Karpas-422 (cell line): ENCODE data around the gene MLYCD. TPM values are rescaled to one million over a fixed set of nuclear protein-coding genes. Genes with fewer than 3 reads are reported as not detected.
"Not testable (repeated sequence)": the region's sequence is repeated elsewhere in the genome, so short reads cannot be mapped to it uniquely, and the experiment has no call there.

Experiments
- DNase-seq: peaks from one replicate; pipeline ENCODE4 v3.0.0-alpha.2; 2015
- H2AFZ ChIP-seq: fragments of 200-600 bp; sonication (generic); 2 replicates; pipeline ENCODE4 v1.6.1; 2014; ENCODE audit warnings: antibody characterized with exemption, low read length, mixed read lengths
- H3K27ac ChIP-seq: fragments of 200-600 bp; sonication (generic); 2 replicates; pipeline ENCODE4 v1.5.1; 2014; ENCODE audit warnings: mild to moderate bottlenecking, low read length, moderate library complexity
- H3K27me3 ChIP-seq: fragments of 200-600 bp; sonication (generic); 2 replicates; pipeline ENCODE4 v1.6.1; 2014; ENCODE audit warnings: low read length, mixed read lengths
- H3K36me3 ChIP-seq: fragments of 200-600 bp; sonication (generic); 2 replicates; pipeline ENCODE4 v1.6.1; 2014; ENCODE audit warnings: low read length, mixed read lengths; ENCODE audit not compliant: insufficient read depth
- H3K4me1 ChIP-seq: fragments of 200-600 bp; sonication (generic); 2 replicates; pipeline ENCODE4 v1.6.1; 2014; ENCODE audit warnings: mild to moderate bottlenecking, low read length, mixed read lengths
- H3K4me2 ChIP-seq: fragments of 200-600 bp; sonication (generic); 2 replicates; pipeline ENCODE4 v1.6.1; 2014; ENCODE audit warnings: low read length, low read depth, mild to moderate bottlenecking; ENCODE audit not compliant: poor library complexity, severe bottlenecking
- H3K4me3 ChIP-seq: fragments of 200-600 bp; sonication (generic); 2 replicates; pipeline ENCODE4 v1.5.1; 2014; ENCODE audit warnings: mild to moderate bottlenecking, antibody characterized with exemption, low read length, mixed read lengths
- H3K79me2 ChIP-seq: fragments of 200-600 bp; sonication (generic); 2 replicates; pipeline ENCODE4 v1.6.1; 2014; ENCODE audit warnings: mild to moderate bottlenecking, low read length, mixed read lengths
- H3K9ac ChIP-seq: fragments of 200-600 bp; sonication (generic); 2 replicates; pipeline ENCODE4 v1.6.0; 2014; ENCODE audit warnings: low read length
- H3K9me2 ChIP-seq: fragments of 200-600 bp; sonication (generic), shearing (Covaris generic); replicated peaks from 2 replicates; pipeline ENCODE4 v1.6.0; 2014; ENCODE audit warnings: mild to moderate bottlenecking, low read length, moderate library complexity; ENCODE audit not compliant: insufficient read depth
- H3K9me3 ChIP-seq: fragments of 300-700, 200-600 bp; sonication (generic); 2 replicates; pipeline ENCODE4 v1.6.1; 2014; ENCODE audit warnings: low read length, mixed read lengths
- H4K20me1 ChIP-seq: fragments of 200-600 bp; sonication (generic); 2 replicates; pipeline ENCODE4 v1.6.1; 2014; ENCODE audit warnings: mild to moderate bottlenecking, antibody characterized with exemption, low read length, low read depth; ENCODE audit not compliant: insufficient read depth
- total RNA-seq: library from RNA; depleted of rRNA; stranded (reverse); fragments of >200 nt; shearing (Covaris generic); gene quantifications from 2 replicates; pipeline ENCODE4 v1.2.3, GENCODE V29; 2014; ENCODE audit warnings: low replicate concordance

Gene MLYCD
- total RNA-seq, 1 experiment from 2014 or later: 4.7 TPM

DNA sequence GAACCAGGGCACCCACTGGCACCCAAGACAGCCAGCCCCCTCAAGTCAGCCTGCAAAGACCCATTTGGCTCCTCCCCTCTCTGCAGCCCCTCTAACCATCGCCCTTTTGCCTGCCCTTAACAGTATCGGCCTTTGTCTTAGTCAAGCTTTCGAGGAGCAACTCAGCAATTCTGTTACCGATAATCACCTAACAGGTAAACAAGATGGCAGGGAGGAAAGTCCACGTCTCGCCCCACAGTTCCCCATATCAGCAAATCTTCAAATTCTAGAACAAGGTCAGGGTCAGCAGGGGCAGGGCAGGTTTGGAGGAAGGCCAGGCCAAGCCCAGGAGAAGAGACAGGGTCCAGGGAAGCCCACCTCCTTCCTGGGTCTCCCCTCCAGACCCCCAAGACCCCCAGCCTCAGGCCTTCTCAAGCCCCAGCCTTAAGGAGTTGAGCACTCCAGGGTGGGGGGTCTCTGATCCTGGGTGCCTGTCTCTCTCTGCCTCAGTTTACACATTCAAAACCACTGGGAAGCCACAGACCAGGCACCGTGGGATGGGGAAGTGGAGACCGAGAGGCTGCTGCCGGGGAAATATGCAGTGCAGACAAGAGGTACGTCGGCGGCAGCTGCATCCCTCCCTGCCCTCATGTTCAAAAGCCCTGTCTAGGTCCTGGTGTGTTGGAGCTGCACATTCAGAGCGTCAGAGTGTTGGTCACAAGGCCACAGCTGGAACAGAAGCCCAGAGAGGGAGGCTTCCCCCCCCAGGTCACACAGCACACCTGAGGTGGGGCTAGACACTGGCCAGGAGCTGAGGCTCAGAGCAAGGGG is 50.2 kb downstream of the MLYCD start:
- Histone ChIP-seq H3K9me3 (no peaks in the 10 kb centered on the region), H3K36me3 (no peaks in the 10 kb centered on the region)
- DNase-seq: no peak

DNA sequence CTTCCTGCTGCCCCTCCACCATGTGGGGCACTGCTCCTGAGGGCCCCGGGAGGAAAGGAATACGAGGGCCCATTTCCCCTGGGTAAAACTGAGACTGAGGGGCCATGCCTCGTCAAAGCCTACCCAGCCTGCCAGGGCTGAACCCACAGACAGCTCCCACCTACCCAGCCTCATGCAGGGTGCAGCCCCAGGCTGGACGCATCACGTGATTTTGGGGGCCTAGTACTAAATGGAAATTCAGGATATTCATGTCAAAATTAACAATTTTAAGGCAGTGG is 50.7 kb downstream of the MLYCD start:
- no peak overlapping the region for H3K4me3 ChIP-seq
- H3K9me2 ChIP-seq: no peaks in the 10 kb centered on the region
- no peak overlapping the region for H3K9ac ChIP-seq
- no peak for DNase-seq
- peaks cover 10% of the 10 kb centered on the region for H3K4me1 ChIP-seq
- H3K79me2 ChIP-seq: no peaks in the 10 kb centered on the region
- no peaks in the 10 kb centered on the region for H3K9me3 ChIP-seq
- no peak overlapping the region for H2AFZ ChIP-seq
- H3K36me3 ChIP-seq: no peaks in the 10 kb centered on the region
- H3K27ac ChIP-seq: no peak overlapping the region
- no peak overlapping the region for H3K4me2 ChIP-seq
- no peaks in the 10 kb centered on the region for H3K27me3 ChIP-seq
- 0 out of 2 replicates have a peak, but pooled peaks cover 3% of the 10 kb centered on the region for H4K20me1 ChIP-seq

More for the DNA sequence above, 50.2 kb downstream of the MLYCD start:
- Histone ChIP-seq H3K9me2 (no peaks in the 10 kb centered on the region), H3K4me3 (no peak overlapping the region), H3K4me1 (peaks cover 10% of the 10 kb centered on the region), H3K27me3 (no peaks in the 10 kb centered on the region), H4K20me1 (no peaks in the 10 kb centered on the region), H3K4me2 (no peak overlapping the region), H3K27ac (no peak overlapping the region), H2AFZ (no peak overlapping the region), H3K9ac (no peak overlapping the region), H3K79me2 (no peaks in the 10 kb centered on the region)

DNA sequence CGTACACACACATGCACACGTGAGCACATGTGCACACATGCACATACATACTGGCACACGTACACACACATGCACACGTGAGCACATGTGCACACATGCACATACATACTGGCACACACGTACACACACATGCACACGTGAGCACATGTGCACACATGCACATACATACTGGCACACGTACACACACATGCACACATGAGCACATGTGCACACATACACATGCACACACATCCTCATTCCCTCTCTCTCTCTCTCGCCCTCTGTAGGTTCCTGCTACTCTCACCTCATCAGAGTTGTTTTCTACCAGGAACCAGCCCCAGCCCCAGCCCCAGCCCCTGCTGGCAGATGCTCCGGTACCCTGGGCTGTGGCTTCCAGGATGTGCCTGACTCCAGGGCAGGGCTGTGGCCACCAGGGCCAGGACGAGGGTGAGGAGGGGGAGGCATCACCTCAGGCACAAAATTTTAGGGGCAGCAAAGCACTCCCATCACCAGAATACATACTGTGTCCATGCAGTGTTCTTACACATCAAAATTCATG is 52.0 kb downstream of the MLYCD start:
- H3K36me3 ChIP-seq, H3K9me2 ChIP-seq, DNase-seq, H3K4me2 ChIP-seq, H4K20me1 ChIP-seq, H3K9me3 ChIP-seq, H3K4me3 ChIP-seq, H3K79me2 ChIP-seq, H3K9ac ChIP-seq, H3K27ac ChIP-seq, H2AFZ ChIP-seq, H3K27me3 ChIP-seq: not testable (repeated sequence)
- peaks cover 10% of the 10 kb centered on the region for H3K4me1 ChIP-seq

DNA sequence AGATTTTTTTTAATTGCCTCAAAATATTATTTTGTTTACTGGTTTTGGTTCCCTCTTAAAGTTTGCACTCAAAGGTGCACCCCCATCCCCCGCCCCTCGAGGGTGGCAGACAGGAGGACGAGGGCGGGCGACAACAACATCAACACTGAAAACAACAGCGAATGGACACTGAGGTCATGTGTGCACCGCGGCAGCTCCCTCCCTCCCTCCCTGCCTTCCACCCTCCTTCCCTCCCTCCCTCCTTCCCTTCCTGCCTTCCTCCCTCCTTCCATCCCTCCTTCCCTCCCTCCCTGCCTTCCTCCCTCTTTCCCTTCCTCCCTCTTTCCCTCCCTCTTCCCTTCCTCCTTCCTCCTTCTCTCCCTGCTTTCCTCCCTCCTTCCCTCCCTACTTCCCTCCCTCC is 52.6 kb downstream of the MLYCD start:
- Histone ChIP-seq H3K4me1 (peaks cover 10% of the 10 kb centered on the region), H3K36me3 (no peaks in the 10 kb centered on the region), H3K27me3 (no peaks in the 10 kb centered on the region), H3K4me2 (no peak overlapping the region), H3K9ac (no peak overlapping the region), H3K79me2 (no peaks in the 10 kb centered on the region), H3K9me3 (no peaks in the 10 kb centered on the region), H3K27ac (no peak overlapping the region), H3K9me2 (no peaks in the 10 kb centered on the region), H4K20me1 (0 out of 2 replicates have a peak, but pooled peaks cover 3% of the 10 kb centered on the region), H2AFZ (no peak overlapping the region), H3K4me3 (no peak overlapping the region)
- DNase-seq: no peak

DNA sequence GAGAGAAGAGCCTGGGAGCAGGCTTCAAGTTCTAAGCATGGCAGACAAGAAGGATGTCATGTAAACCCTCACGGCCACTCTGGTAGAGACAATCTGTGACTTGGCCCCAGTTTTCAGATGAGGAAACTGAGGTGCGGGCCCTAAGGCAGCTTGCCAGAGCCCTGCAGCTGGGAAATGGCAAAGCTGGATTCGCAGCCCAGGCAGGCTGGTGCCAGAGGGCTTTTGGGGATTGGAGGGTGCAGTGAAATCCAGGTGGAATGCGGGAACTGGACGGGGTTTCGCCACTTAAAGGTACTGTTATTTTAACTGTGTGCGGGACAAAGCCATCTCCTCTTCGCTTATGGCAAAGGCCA is 53.6 kb downstream of the MLYCD start:
- H3K79me2 ChIP-seq: no peaks in the 10 kb centered on the region
- no peaks in the 10 kb centered on the region for H3K27me3 ChIP-seq
- peaks cover 10% of the 10 kb centered on the region for H3K4me1 ChIP-seq
- no peaks in the 10 kb centered on the region for H3K36me3 ChIP-seq
- no peak overlapping the region for H3K27ac ChIP-seq
- no peak overlapping the region for H3K4me3 ChIP-seq
- DNase-seq: no peak
- H3K9me2 ChIP-seq: no peaks in the 10 kb centered on the region
- H3K9ac ChIP-seq: peak overlapping the region; percentile 24; the same call in 1 of the 2 replicates
- H2AFZ ChIP-seq: no peak overlapping the region
- peak overlapping the region; percentile 61 for H3K4me2 ChIP-seq
- H4K20me1 ChIP-seq: 0 out of 2 replicates have a peak, but pooled peaks cover 3% of the 10 kb centered on the region
- H3K9me3 ChIP-seq: no peaks in the 10 kb centered on the region

DNA sequence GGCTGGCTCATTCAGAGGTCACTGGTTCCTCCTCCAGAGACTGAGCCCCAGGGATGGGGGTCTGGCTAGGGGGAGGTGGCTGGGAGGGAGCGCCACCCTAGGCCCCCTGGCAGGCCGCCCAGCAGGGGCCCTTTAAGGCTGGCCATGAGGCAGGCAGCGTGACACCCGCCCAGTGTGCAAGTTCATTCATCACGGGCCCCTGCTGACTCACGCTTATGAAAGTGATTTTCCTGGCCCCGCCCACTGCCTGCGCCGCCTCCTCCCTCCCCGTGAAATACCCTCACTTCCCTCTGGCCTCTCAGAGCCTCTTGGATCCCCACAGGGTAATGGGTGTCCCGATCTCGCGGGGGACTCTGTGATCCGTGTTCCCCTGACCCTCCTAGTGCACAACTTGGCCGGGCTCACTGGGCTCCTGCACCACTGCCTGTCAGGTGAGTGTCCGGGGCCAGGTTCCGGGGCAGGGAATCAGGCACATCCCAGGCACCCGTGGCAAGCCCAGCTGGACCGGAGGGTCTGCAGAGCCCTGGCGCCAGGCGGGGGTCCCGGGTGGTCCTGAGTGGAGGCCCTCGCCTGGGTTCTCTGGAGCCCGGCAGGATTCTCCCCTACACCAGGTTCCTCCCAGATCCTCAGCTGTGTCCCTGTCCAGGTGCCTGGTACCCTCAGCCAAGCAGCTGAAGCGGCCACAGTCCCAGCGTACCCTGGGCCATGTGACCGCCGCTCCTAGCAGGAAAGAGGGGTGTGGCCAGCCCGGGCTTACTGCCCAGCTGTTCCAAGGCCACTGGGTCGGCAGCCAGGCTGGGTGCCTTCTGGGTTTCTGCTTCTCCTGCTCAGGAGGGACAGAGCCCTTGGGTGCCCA is 54.3 kb downstream of the MLYCD start, which contains the start of gene OSGIN1:
OSGIN1 (plus strand) TSS at position 301 of the 856 bp plus-strand sequence. CDS start 4,432 bp downstream, outside the sequence.
- Histone ChIP-seq H3K9me2 (no peaks in the 10 kb centered on the region), H4K20me1 (0 out of 2 replicates have a peak, but pooled peaks cover 3% of the 10 kb centered on the region), H3K27me3 (no peaks in the 10 kb centered on the region), H3K9ac (peak within 1 kb of the TSS; percentile 24), H3K79me2 (no peaks in the 10 kb centered on the region), H3K27ac (no peak within 1 kb of the TSS), H3K36me3 (no peaks in the 10 kb centered on the region), H3K9me3 (no peaks in the 10 kb centered on the region), H3K4me3 (peak within 1 kb of the TSS; percentile 46; the same call in 1 of the 2 replicates), H2AFZ (no peak within 1 kb of the TSS), H3K4me1 (peaks cover 10% of the 10 kb centered on the region), H3K4me2 (peak within 1 kb of the TSS; percentile 61)
- peak; percentile 89 for DNase-seq

DNA sequence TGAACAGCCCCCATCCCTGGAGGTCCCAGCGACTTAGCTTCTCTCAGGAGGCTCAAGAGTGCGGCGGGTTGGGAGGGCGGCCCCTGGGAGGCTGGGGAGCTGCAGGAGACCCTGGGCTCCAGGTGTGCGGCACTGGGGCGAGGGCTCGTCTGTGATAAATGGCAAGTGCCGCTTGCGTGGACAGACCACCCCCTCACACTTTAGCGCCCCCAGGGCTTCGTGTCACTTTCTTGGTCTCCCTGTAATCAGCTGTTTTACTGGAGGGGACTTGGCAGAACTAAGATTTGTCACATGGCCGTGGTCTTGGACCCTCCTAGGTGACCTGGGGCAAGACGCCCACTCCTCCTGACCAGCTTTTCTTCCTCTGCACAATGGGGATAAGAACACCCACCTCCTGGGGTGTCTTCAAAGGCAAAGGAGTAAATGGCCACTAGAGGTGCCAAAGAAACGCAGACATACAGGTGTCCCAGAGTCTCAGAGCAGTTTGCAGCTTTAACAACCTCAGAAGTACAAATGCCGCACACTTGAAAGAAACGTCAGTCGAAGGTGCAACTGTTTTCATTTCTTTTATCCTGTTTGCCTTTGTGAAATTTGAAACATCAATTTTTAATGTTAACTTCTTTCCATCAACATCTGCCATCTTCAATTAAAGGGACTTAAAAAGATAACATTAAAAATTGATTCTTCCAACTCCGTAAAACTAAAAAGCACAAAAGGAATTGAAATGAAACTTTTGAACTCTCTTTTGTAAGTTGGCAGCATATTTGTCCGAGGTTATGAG is 55.1 kb downstream of the MLYCD start:
- Histone ChIP-seq H3K4me3 (no peak overlapping the region), H4K20me1 (0 out of 2 replicates have a peak, but pooled peaks cover 3% of the 10 kb centered on the region), H3K9me3 (no peaks in the 10 kb centered on the region), H3K4me2 (no peak overlapping the region), H3K9ac (no peak overlapping the region), H3K9me2 (no peaks in the 10 kb centered on the region), H3K27ac (no peak overlapping the region), H3K36me3 (no peaks in the 10 kb centered on the region), H2AFZ (no peak overlapping the region), H3K4me1 (peaks cover 10% of the 10 kb centered on the region), H3K27me3 (no peaks in the 10 kb centered on the region), H3K79me2 (no peaks in the 10 kb centered on the region)
- peak; percentile 77 for DNase-seq
